ENCODE measurements around the gene NOS3. TPM values are rescaled to one million over a fixed set of nuclear protein-coding genes. Genes with fewer than 3 reads are reported as not detected.

NOS3 gene
- total RNA-seq, 1 donor from 2014 or later: 1.9 TPM

GRCh38 chr7:150967349-150967748, 23.5 kb upstream of the NOS3 start:
- no peak for DNase-seq (ENCODE audit: low read depth)
- H3K4me3 ChIP-seq (ENCODE audit: low read depth, low read length): no peak overlapping the region
- no peak for TF ChIP-seq CTCF (conservative IDR thresholded peaks at IDR 0.05; ENCODE audit: low read depth, low read length)

GRCh38 chr7:150968056-150968733, 22.6 kb upstream of the NOS3 start:
- no peak overlapping the region for H3K4me3 ChIP-seq (ENCODE audit: low read depth, low read length)
- TF ChIP-seq CTCF (conservative IDR thresholded peaks at IDR 0.05; ENCODE audit: low read depth, low read length): no peak
- no peak for DNase-seq (ENCODE audit: low read depth)

GRCh38 chr7:150968734-150969372, 22.0 kb upstream of the NOS3 start:
- TF ChIP-seq CTCF (conservative IDR thresholded peaks at IDR 0.05; ENCODE audit: low read depth, low read length): no peak
- no peak overlapping the region for H3K4me3 ChIP-seq (ENCODE audit: low read depth, low read length)
- DNase-seq (ENCODE audit: low read depth): no peak

GRCh38 chr7:150969475-150969874, 21.3 kb upstream of the NOS3 start:
- H3K4me3 ChIP-seq (ENCODE audit: low read depth, low read length): no peak overlapping the region
- no peak for TF ChIP-seq CTCF (conservative IDR thresholded peaks at IDR 0.05; ENCODE audit: low read depth, low read length)
- DNase-seq (ENCODE audit: low read depth): no peak

- no peak overlapping the region for H3K4me3 ChIP-seq (ENCODE audit: low read depth, low read length)
- DNase-seq (ENCODE audit: low read depth): no peak
- no peak for TF ChIP-seq CTCF (conservative IDR thresholded peaks at IDR 0.05; ENCODE audit: low read depth, low read length)
Measured at GRCh38 chr7:150970424-150970823, 20.4 kb upstream of the NOS3 start.

- TF ChIP-seq CTCF (conservative IDR thresholded peaks at IDR 0.05; ENCODE audit: low read depth, low read length): no peak
- H3K4me3 ChIP-seq (ENCODE audit: low read depth, low read length): no peak overlapping the region
- DNase-seq (ENCODE audit: low read depth): no peak
Measured at GRCh38 chr7:150971242-150972022, 19.4 kb upstream of the NOS3 start.

Measured in epithelial cell of proximal tubule (primary cell).